Brain microvascular endothelial cell (primary cell): ENCODE data around the gene NFIB.

Experiments used
- DNase-seq: peaks from one replicate; pipeline ENCODE4 v3.0.0-alpha.2; 2020
- H3K27ac ChIP-seq: fragments of 250-450 bp; sonication (Bioruptor Pico); 2 replicates; pipeline ENCODE4 v1.5.1; 2020; ENCODE audit warnings: mild to moderate bottlenecking, moderate library complexity
- H3K27me3 ChIP-seq: fragments of 250-450 bp; sonication (Bioruptor Pico); replicated peaks from 2 replicates; pipeline ENCODE4 v1.5.1; 2020; ENCODE audit warnings: mild to moderate bottlenecking
- H3K36me3 ChIP-seq: fragments of 250-450 bp; sonication (Bioruptor Pico); replicated peaks from 2 replicates; pipeline ENCODE4 v1.5.1; 2020; ENCODE audit warnings: mild to moderate bottlenecking
- H3K4me3 ChIP-seq: 2 replicates; pipeline ENCODE4 v1.5.1; 2011; ENCODE audit warnings: low read depth, mild to moderate bottlenecking, control low read depth, low read length, moderate library complexity
- CTCF ChIP-seq: IDR thresholded peaks from 2 replicates; pipeline ENCODE4 v1.5.1; 2011; ENCODE audit warnings: low read depth, mild to moderate bottlenecking, moderate library complexity, low read length, control low read depth, inconsistent platforms; ENCODE audit errors: missing control alignments
- in situ Hi-C: cut with HindIII; loops from 2 replicates; pipeline ENCODE4 v1.10.0; 2017; ENCODE audit warnings: low sequenced_read_pairs, low pct_ligation_motif_present

Gene NFIB

GRCh38 chr9:14198841-14199455 lies 115.0 kb downstream of the NFIB start:
- DNase-seq, result peak; percentile 63
- Histone ChIP-seq H3K27me3 (no peaks in the 10 kb centered on the region), H3K27ac (no peak overlapping the region), H3K4me3 (no peak overlapping the region), H3K36me3 (no peaks in the 10 kb centered on the region)
- TF ChIP-seq CTCF, result no peak
- in situ Hi-C loops, result loop anchor here (25.0 kb wide), 1 partner anchor 112 kb away; no protein-coding TSS in a partner anchor

- no peak for TF ChIP-seq CTCF
- in situ Hi-C loops, result loop anchor here (25.0 kb wide), 1 partner anchor 111 kb away; no protein-coding TSS in a partner anchor
- Histone ChIP-seq H3K36me3 (no peaks in the 10 kb centered on the region), H3K27ac (no peak overlapping the region), H3K27me3 (no peaks in the 10 kb centered on the region), H3K4me3 (no peak overlapping the region)
- no peak for DNase-seq
Observed at GRCh38 chr9:14198047-14198840, 115.7 kb downstream of the NFIB start.

GRCh38 chr9:14197325-14197858 lies 116.5 kb downstream of the NFIB start:
- no peak for TF ChIP-seq CTCF
- Histone ChIP-seq H3K27ac (no peak overlapping the region), H3K27me3 (no peaks in the 10 kb centered on the region), H3K4me3 (no peak overlapping the region), H3K36me3 (no peaks in the 10 kb centered on the region)
- no peak for DNase-seq
- in situ Hi-C loops, result loop anchor here (25.0 kb wide), 1 partner anchor 110 kb away; no protein-coding TSS in a partner anchor

GRCh38 chr9:14193328-14193990 lies 120.5 kb downstream of the NFIB start:
- in situ Hi-C loops, result loop anchor here (25.0 kb wide), 1 partner anchor 106 kb away; no protein-coding TSS in a partner anchor
- Histone ChIP-seq H3K27me3 (no peaks in the 10 kb centered on the region), H3K36me3 (no peaks in the 10 kb centered on the region), H3K27ac (no peak overlapping the region), H3K4me3 (no peak overlapping the region)
- TF ChIP-seq CTCF, result no peak
- DNase-seq, result no peak

GRCh38 chr9:14192556-14192955 lies 121.4 kb downstream of the NFIB start:
- in situ Hi-C loops, result loop anchor here (25.0 kb wide), 1 partner anchor 105 kb away; no protein-coding TSS in a partner anchor
- no peak for DNase-seq
- no peak overlapping the region for H3K27ac ChIP-seq
- H3K27me3 ChIP-seq, result no peaks in the 10 kb centered on the region
- no peak for TF ChIP-seq CTCF
- no peak overlapping the region for H3K4me3 ChIP-seq
- no peaks in the 10 kb centered on the region for H3K36me3 ChIP-seq
